Measurements from ENCODE around the gene PLEK. TPM values are rescaled to one million over a fixed set of nuclear protein-coding genes. Genes with fewer than 3 reads are reported as not detected.
A peak's percentile ranks its signal among the peaks of the same experiment; 100 is the strongest.

PLEK gene
- total RNA-seq, 1 experiment from 2014 or later: not detected

DNA sequence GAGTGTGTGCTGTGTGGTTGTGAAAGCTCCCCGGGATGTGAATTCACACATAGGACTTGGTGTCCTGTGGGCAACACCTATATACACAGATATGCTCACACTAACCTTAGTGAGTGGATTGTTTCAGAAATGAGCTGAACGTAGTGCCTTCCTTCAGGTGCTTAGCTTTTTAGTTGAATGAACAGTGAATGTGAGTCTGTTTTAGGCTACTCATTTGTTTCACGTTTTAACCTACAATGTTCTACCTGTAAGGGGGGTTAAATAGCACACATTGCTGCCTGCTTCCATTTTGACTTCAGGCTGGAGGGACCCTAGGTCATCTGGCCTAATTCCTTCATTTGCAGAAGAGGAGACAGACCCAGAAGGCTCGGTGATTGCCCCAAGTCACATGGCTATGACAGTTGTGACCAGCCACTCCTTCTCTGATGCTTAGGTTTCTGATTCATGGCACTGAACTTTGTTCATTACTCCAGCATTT, 1.0 kb downstream of the PLEK start:
- Histone ChIP-seq H3K36me3 (ENCODE audit: low read depth, low read length) (no peaks in the 10 kb centered on the region), H3K4me1 (ENCODE audit: insufficient read depth, low read length) (no peaks in the 10 kb centered on the region), H2AFZ (ENCODE audit: low read length) (no peak overlapping the region; the same call in 1 of the 2 replicates), H3K27me3 (ENCODE audit: low read length) (no peaks in the 10 kb centered on the region), H3K9me3 (ENCODE audit: low read length) (no peaks in the 10 kb centered on the region), H3K4me3 (ENCODE audit: low read length) (no peak overlapping the region), H3K27ac (ENCODE audit: low read length) (no peak overlapping the region), H3K4me2 (ENCODE audit: low read length) (no peak overlapping the region), H3K9me2 (replicated peaks; ENCODE audit: low read length) (no peaks in the 10 kb centered on the region), H4K20me1 (ENCODE audit: low read length) (no peaks in the 10 kb centered on the region), H3K79me2 (ENCODE audit: low read length) (no peaks in the 10 kb centered on the region), H3F3A (ENCODE audit: low read length, unreplicated experiment) (no peaks in the 10 kb centered on the region), H3K9ac (ENCODE audit: low read length) (no peak overlapping the region)
- ATAC-seq: no peak
- ChIA-PET POLR2A (ENCODE audit: unreplicated experiment) (no interaction called here), CTCF (no interaction called here)
- DNase-seq: no peak
- BruUV-seq (replicated peaks): no TSS peak
- TF ChIP-seq, protein P1, sequence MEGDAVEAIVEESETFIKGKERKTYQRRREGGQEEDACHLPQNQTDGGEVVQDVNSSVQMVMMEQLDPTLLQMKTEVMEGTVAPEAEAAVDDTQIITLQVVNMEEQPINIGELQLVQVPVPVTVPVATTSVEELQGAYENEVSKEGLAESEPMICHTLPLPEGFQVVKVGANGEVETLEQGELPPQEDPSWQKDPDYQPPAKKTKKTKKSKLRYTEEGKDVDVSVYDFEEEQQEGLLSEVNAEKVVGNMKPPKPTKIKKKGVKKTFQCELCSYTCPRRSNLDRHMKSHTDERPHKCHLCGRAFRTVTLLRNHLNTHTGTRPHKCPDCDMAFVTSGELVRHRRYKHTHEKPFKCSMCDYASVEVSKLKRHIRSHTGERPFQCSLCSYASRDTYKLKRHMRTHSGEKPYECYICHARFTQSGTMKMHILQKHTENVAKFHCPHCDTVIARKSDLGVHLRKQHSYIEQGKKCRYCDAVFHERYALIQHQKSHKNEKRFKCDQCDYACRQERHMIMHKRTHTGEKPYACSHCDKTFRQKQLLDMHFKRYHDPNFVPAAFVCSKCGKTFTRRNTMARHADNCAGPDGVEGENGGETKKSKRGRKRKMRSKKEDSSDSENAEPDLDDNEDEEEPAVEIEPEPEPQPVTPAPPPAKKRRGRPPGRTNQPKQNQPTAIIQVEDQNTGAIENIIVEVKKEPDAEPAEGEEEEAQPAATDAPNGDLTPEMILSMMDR (conservative IDR thresholded peaks at IDR 0.05; ENCODE audit: low read depth, low read length): no peak
- TF ChIP-seq EZH2phosphoT487 (IDR thresholded peaks at IDR 0.05; ENCODE audit: borderline replicate concordance, low read length) (no peak), EZH2 (IDR thresholded peaks at IDR 0.05; ENCODE audit: low read length, unreplicated experiment) (no peak)
- intact Hi-C loops (cut with micrococcal nuclease): no loop called here

DNA sequence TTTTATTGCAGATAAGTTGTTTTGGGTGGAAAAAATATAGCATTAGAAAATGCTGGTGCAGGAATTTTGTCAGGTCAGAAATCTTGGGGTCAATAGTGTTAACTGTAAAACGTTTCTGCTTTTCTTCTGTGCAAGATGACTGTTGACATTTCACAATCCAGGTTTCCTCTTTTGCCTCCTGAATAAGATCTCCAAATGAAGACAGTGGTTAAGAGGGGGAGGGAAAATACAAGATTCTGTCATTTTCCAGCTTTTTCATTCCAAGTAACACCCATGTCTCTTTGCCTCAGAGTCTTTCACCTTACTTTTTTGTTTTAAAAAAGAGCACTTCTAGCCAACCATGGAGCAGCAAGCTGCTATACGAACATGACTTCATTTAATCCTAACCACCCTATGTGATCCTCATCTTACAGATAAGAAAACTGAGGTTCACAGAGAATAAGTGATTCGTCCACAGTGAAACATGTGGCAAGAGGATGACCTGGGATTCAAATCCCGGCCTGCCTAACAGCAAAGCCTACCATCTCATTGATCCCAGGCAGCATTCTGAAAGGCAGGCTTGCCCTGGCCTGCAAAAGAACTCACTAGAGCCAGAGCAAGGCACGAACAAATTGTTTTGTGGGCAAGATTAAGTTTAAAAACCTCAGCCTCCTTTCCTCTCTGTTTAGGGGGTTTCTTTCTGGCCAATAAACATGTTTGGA, 3.0 kb downstream of the PLEK start:
- Histone ChIP-seq H3K79me2 (ENCODE audit: low read length) (no peaks in the 10 kb centered on the region), H3F3A (ENCODE audit: low read length, unreplicated experiment) (no peaks in the 10 kb centered on the region), H3K9me2 (replicated peaks; ENCODE audit: low read length) (no peaks in the 10 kb centered on the region), H3K4me3 (ENCODE audit: low read length) (no peak overlapping the region), H3K27ac (ENCODE audit: low read length) (no peak overlapping the region), H4K20me1 (ENCODE audit: low read length) (no peaks in the 10 kb centered on the region), H3K4me1 (ENCODE audit: insufficient read depth, low read length) (no peaks in the 10 kb centered on the region), H3K9me3 (ENCODE audit: low read length) (no peaks in the 10 kb centered on the region), H3K27me3 (ENCODE audit: low read length) (no peaks in the 10 kb centered on the region), H2AFZ (ENCODE audit: low read length) (no peak overlapping the region), H3K36me3 (ENCODE audit: low read depth, low read length) (no peaks in the 10 kb centered on the region), H3K4me2 (ENCODE audit: low read length) (no peak overlapping the region), H3K9ac (ENCODE audit: low read length) (no peak overlapping the region)
- ChIA-PET POLR2A (ENCODE audit: unreplicated experiment) (no interaction called here), CTCF (no interaction called here)
- TF ChIP-seq EZH2phosphoT487 (IDR thresholded peaks at IDR 0.05; ENCODE audit: borderline replicate concordance, low read length) (no peak), EZH2 (IDR thresholded peaks at IDR 0.05; ENCODE audit: low read length, unreplicated experiment) (no peak)
- TF ChIP-seq, protein P1 (conservative IDR thresholded peaks at IDR 0.05; ENCODE audit: low read depth, low read length): no peak
- intact Hi-C loops (cut with micrococcal nuclease): no loop called here
- no TSS peak for BruUV-seq (replicated peaks)
- ATAC-seq (no peak), DNase-seq (no peak)

DNA sequence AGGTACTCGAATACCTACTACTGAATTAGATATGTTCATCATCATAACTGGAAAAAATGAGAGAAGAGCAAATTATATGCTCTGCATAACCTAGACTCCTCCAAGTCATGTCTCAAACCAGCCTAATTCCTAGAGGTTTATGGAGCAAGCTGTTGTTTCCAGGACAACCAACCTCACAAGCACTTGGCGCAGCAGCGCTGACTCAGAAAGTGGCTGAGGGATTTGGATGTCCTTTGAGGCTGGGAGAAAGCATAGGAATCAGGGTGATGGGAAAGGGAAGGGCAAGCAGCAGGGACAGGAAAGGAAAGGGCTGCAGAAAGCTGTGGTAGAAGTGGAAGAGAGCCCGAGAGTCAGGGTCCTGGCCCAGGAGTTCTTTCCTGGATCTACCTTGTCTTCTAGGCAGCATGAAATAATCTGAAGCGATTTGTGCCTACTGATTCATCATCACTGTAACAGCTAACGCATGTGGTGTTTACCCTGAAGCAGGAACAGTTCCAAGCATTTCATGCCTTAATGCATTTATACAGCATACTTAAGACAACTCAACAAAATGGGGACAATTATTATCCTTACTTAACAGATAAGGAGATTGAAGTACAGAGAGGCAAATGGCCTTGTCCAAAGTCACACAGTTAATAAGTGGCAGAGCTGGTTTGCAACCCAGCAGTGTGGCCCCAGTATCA, 3.7 kb downstream of the PLEK start:
- no peaks in the 10 kb centered on the region for H3F3A ChIP-seq (ENCODE audit: low read length, unreplicated experiment)
- H2AFZ ChIP-seq (ENCODE audit: low read length): no peak overlapping the region; the same call in 1 of the 2 replicates
- no TSS peak for BruUV-seq (replicated peaks)
- no peak for TF ChIP-seq EZH2phosphoT487 (IDR thresholded peaks at IDR 0.05; ENCODE audit: borderline replicate concordance, low read length)
- TF ChIP-seq, protein P1 (conservative IDR thresholded peaks at IDR 0.05; ENCODE audit: low read depth, low read length): no peak
- no peak for TF ChIP-seq EZH2 (IDR thresholded peaks at IDR 0.05; ENCODE audit: low read length, unreplicated experiment)
- intact Hi-C loops (cut with micrococcal nuclease): no loop called here
- H3K9me2 ChIP-seq (replicated peaks; ENCODE audit: low read length): no peaks in the 10 kb centered on the region
- no peaks in the 10 kb centered on the region for H3K36me3 ChIP-seq (ENCODE audit: low read depth, low read length)
- POLR2A ChIA-PET (ENCODE audit: unreplicated experiment): no interaction called here
- H3K27ac ChIP-seq (ENCODE audit: low read length): no peak overlapping the region
- H3K4me3 ChIP-seq (ENCODE audit: low read length): no peak overlapping the region
- ATAC-seq: peak; percentile 48
- no peaks in the 10 kb centered on the region for H4K20me1 ChIP-seq (ENCODE audit: low read length)
- H3K79me2 ChIP-seq (ENCODE audit: low read length): no peaks in the 10 kb centered on the region
- no peaks in the 10 kb centered on the region for H3K4me1 ChIP-seq (ENCODE audit: insufficient read depth, low read length)
- H3K9me3 ChIP-seq (ENCODE audit: low read length): no peaks in the 10 kb centered on the region
- H3K4me2 ChIP-seq (ENCODE audit: low read length): no peak overlapping the region
- no peak overlapping the region for H3K9ac ChIP-seq (ENCODE audit: low read length)
- DNase-seq: peak; percentile 33
- no peaks in the 10 kb centered on the region for H3K27me3 ChIP-seq (ENCODE audit: low read length)
- CTCF ChIA-PET: no interaction called here

All from PC-3 (cell line).